ENCODE results near the gene CTNND2. TPM values are rescaled to one million over a fixed set of nuclear protein-coding genes. Genes with fewer than 3 reads are reported as not detected.

CTNND2 gene
- total RNA-seq, 1 experiment from 2014 or later: not detected

- 0 out of 2 replicates have a peak, but pooled peaks cover 2% of the 10 kb centered on the region for H3K27me3 ChIP-seq (replicated peaks)
- H3K4me3 ChIP-seq: no peak overlapping the region
- no peak for DNase-seq (ENCODE audit: low read depth in 1 of 2, low spot score in 2 of 2)
- no peaks in the 10 kb centered on the region for H3K36me3 ChIP-seq
- H3K4me1 ChIP-seq (replicated peaks): no peaks in the 10 kb centered on the region
- no peak overlapping the region for H3K27ac ChIP-seq
- H3K9me3 ChIP-seq (replicated peaks): no peaks in the 10 kb centered on the region
These were observed 406.6 kb downstream of the CTNND2 start for GRCh38 chr5:11497651-11498050.

- no peaks in the 10 kb centered on the region for H3K27me3 ChIP-seq (replicated peaks)
- no peak overlapping the region for H3K4me3 ChIP-seq
- no peaks in the 10 kb centered on the region for H3K9me3 ChIP-seq (replicated peaks)
- DNase-seq (ENCODE audit: low read depth in 1 of 2, low spot score in 2 of 2): no peak
- no peaks in the 10 kb centered on the region for H3K4me1 ChIP-seq (replicated peaks)
- no peaks in the 10 kb centered on the region for H3K36me3 ChIP-seq
- H3K27ac ChIP-seq: no peak overlapping the region
These were observed 408.0 kb downstream of the CTNND2 start for GRCh38 chr5:11496137-11496719.

GRCh38 chr5:11494340-11494739 is 409.9 kb downstream of the CTNND2 start:
- DNase-seq (ENCODE audit: low read depth in 1 of 2, low spot score in 2 of 2): no peak
- H3K4me1 ChIP-seq (replicated peaks): no peaks in the 10 kb centered on the region
- no peak overlapping the region for H3K4me3 ChIP-seq
- no peaks in the 10 kb centered on the region for H3K9me3 ChIP-seq (replicated peaks)
- H3K27me3 ChIP-seq (replicated peaks): no peaks in the 10 kb centered on the region
- no peak overlapping the region for H3K27ac ChIP-seq
- no peaks in the 10 kb centered on the region for H3K36me3 ChIP-seq

GRCh38 chr5:11491404-11492075 is 412.7 kb downstream of the CTNND2 start:
- Histone ChIP-seq H3K27ac (no peak overlapping the region), H3K27me3 (replicated peaks) (no peaks in the 10 kb centered on the region; the same call in 1 of the 2 replicates), H3K4me3 (no peak overlapping the region), H3K4me1 (replicated peaks) (no peaks in the 10 kb centered on the region), H3K9me3 (replicated peaks) (no peaks in the 10 kb centered on the region), H3K36me3 (no peaks in the 10 kb centered on the region)
- DNase-seq (ENCODE audit: low read depth in 1 of 2, low spot score in 2 of 2): no peak

- DNase-seq (ENCODE audit: low read depth in 1 of 2, low spot score in 2 of 2): no peak
- Histone ChIP-seq H3K27ac (no peak overlapping the region), H3K4me1 (replicated peaks) (no peaks in the 10 kb centered on the region), H3K27me3 (replicated peaks) (no peaks in the 10 kb centered on the region; the same call in 1 of the 2 replicates), H3K9me3 (replicated peaks) (no peaks in the 10 kb centered on the region), H3K4me3 (no peak overlapping the region), H3K36me3 (no peaks in the 10 kb centered on the region)
These were observed 420.6 kb downstream of the CTNND2 start for GRCh38 chr5:11483630-11484029.

- Histone ChIP-seq H3K9me3 (replicated peaks) (no peaks in the 10 kb centered on the region), H3K27me3 (replicated peaks) (peaks cover 4% of the 10 kb centered on the region; the same call in 1 of the 2 replicates), H3K27ac (no peak overlapping the region), H3K4me1 (replicated peaks) (no peaks in the 10 kb centered on the region), H3K4me3 (no peak overlapping the region), H3K36me3 (no peaks in the 10 kb centered on the region)
- DNase-seq (ENCODE audit: low read depth in 1 of 2, low spot score in 2 of 2): no peak
These were observed 422.2 kb downstream of the CTNND2 start for GRCh38 chr5:11482011-11482410.

GRCh38 chr5:11477786-11478185 is 426.5 kb downstream of the CTNND2 start:
- DNase-seq (ENCODE audit: low read depth in 1 of 2, low spot score in 2 of 2): no peak

GRCh38 chr5:11476866-11477265 is 427.4 kb downstream of the CTNND2 start:
- H3K36me3 ChIP-seq: no peaks in the 10 kb centered on the region

More at GRCh38 chr5:11477786-11478185, 426.5 kb downstream of the CTNND2 start:
- Histone ChIP-seq H3K36me3 (no peaks in the 10 kb centered on the region), H3K27ac (no peak overlapping the region), H3K4me1 (replicated peaks) (no peaks in the 10 kb centered on the region), H3K4me3 (no peak overlapping the region), H3K27me3 (replicated peaks) (peaks cover 7% of the 10 kb centered on the region; the same call in 1 of the 2 replicates), H3K9me3 (replicated peaks) (no peaks in the 10 kb centered on the region)

GRCh38 chr5:11468334-11469039 is 435.8 kb downstream of the CTNND2 start:
- no peak overlapping the region for H3K27ac ChIP-seq
- H3K4me3 ChIP-seq: no peak overlapping the region
- no peaks in the 10 kb centered on the region for H3K9me3 ChIP-seq (replicated peaks)
- no peak for DNase-seq (ENCODE audit: low read depth in 1 of 2, low spot score in 2 of 2)
- no peaks in the 10 kb centered on the region for H3K4me1 ChIP-seq (replicated peaks)
- H3K36me3 ChIP-seq: no peaks in the 10 kb centered on the region
- H3K27me3 ChIP-seq (replicated peaks): 0 out of 2 replicates have a peak, but pooled peaks cover 3% of the 10 kb centered on the region

More at GRCh38 chr5:11476866-11477265, 427.4 kb downstream of the CTNND2 start:
- no peak overlapping the region for H3K27ac ChIP-seq
- no peaks in the 10 kb centered on the region for H3K4me1 ChIP-seq (replicated peaks)
- H3K9me3 ChIP-seq (replicated peaks): no peaks in the 10 kb centered on the region
- peaks cover 7% of the 10 kb centered on the region; the same call in 1 of the 2 replicates for H3K27me3 ChIP-seq (replicated peaks)
- DNase-seq (ENCODE audit: low read depth in 1 of 2, low spot score in 2 of 2): no peak
- H3K4me3 ChIP-seq: no peak overlapping the region

GRCh38 chr5:11467588-11467987 is 436.7 kb downstream of the CTNND2 start:
- DNase-seq (ENCODE audit: low read depth in 1 of 2, low spot score in 2 of 2): no peak
- Histone ChIP-seq H3K4me1 (replicated peaks) (no peaks in the 10 kb centered on the region), H3K27me3 (replicated peaks) (no peaks in the 10 kb centered on the region), H3K36me3 (no peaks in the 10 kb centered on the region), H3K9me3 (replicated peaks) (no peaks in the 10 kb centered on the region), H3K27ac (no peak overlapping the region), H3K4me3 (no peak overlapping the region)

- Histone ChIP-seq H3K27me3 (replicated peaks) (no peaks in the 10 kb centered on the region; the same call in 1 of the 2 replicates), H3K9me3 (replicated peaks) (no peaks in the 10 kb centered on the region), H3K36me3 (no peaks in the 10 kb centered on the region), H3K27ac (no peak overlapping the region), H3K4me3 (no peak overlapping the region), H3K4me1 (replicated peaks) (no peaks in the 10 kb centered on the region)
- no peak for DNase-seq (ENCODE audit: low read depth in 1 of 2, low spot score in 2 of 2)
These were observed 444.5 kb downstream of the CTNND2 start for GRCh38 chr5:11459716-11460115.

- H3K9me3 ChIP-seq (replicated peaks): no peaks in the 10 kb centered on the region
- H3K36me3 ChIP-seq: no peaks in the 10 kb centered on the region
- no peak for DNase-seq (ENCODE audit: low read depth in 1 of 2, low spot score in 2 of 2)
- H3K27me3 ChIP-seq (replicated peaks): peaks cover 8% of the 10 kb centered on the region; the same call in 1 of the 2 replicates
- no peak overlapping the region for H3K27ac ChIP-seq
- H3K4me1 ChIP-seq (replicated peaks): no peaks in the 10 kb centered on the region
- no peak overlapping the region for H3K4me3 ChIP-seq
These were observed 448.7 kb downstream of the CTNND2 start for GRCh38 chr5:11455505-11455904.

- no peaks in the 10 kb centered on the region for H3K9me3 ChIP-seq (replicated peaks)
- H3K27me3 ChIP-seq (replicated peaks): peaks cover 8% of the 10 kb centered on the region; the same call in 1 of the 2 replicates
- DNase-seq (ENCODE audit: low read depth in 1 of 2, low spot score in 2 of 2): no peak
- H3K4me3 ChIP-seq: no peak overlapping the region
- no peak overlapping the region for H3K27ac ChIP-seq
- no peaks in the 10 kb centered on the region for H3K36me3 ChIP-seq
- H3K4me1 ChIP-seq (replicated peaks): no peaks in the 10 kb centered on the region
These were observed 451.4 kb downstream of the CTNND2 start for GRCh38 chr5:11452852-11453251.

- Histone ChIP-seq H3K9me3 (replicated peaks) (no peaks in the 10 kb centered on the region), H3K4me1 (replicated peaks) (no peaks in the 10 kb centered on the region), H3K36me3 (no peaks in the 10 kb centered on the region), H3K27me3 (replicated peaks) (peaks cover 8% of the 10 kb centered on the region; the same call in 1 of the 2 replicates), H3K27ac (no peak overlapping the region), H3K4me3 (no peak overlapping the region)
- no peak for DNase-seq (ENCODE audit: low read depth in 1 of 2, low spot score in 2 of 2)
These were observed 454.3 kb downstream of the CTNND2 start for GRCh38 chr5:11449966-11450365.

All from SJSA1 (cell line).